ENCODE results near the gene SMC6.

Gene SMC6

DNA sequence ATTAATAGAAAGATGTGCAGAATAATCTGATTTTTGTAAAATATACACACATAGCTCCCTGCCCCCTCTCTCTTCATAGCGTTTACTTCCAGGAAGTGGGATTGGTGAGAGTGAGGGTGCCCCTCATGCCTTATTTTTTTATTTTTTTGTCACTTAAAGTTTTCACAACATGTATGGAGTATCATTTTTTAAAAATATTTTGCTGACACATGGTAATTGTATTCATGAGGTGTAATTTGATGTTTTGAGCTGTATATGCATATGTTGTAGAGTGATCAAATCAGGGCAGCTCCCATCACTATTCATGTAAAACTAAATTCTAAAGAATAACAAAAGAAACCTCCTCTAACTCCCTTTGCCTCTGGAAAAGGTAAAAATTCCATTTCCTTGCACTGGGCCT lies 138.5 kb downstream of the SMC6 start:
- no peak for DNase-seq

DNA sequence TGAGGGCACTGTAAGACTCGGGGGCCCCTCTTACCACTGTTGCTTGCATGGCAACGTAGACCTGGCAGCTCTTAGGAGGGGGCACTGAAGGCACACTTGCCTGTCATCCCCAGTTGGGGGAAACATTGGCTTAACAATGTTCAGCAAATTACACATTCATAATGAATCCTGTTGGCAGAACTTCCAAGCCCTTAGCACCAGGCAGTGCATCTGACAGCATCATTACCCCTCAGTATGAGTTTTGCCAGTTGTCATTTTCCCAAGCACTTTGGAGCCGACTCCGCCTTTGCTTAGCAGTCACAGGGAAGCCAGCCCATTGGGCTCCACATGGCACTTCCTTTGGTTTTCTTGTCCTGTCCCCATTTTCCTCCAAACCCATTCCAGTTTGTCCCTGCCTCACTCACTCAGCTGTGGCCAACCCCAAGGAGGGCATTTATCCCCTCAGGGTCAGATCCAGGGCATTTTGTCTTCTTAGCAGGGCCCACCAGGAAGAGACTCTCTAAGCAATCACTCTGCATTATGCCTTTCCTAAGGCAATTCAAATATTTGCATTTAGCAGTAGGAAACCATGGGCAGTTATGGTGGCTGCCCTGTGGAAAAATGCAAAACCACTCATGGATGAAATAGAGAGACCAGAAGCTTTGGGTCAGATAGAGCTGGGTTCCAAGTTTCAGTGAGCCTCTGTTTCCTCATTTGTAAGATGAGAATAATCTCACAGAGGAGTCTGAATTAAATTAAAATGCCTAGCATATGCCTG lies 139.3 kb downstream of the SMC6 start:
- no peak for DNase-seq
